NCI-H1092 (cell line): ENCODE results near the gene PPP1R3C.

Source experiments
- DNase-seq: peaks from one replicate; lab custom pipeline; 2025; lab: John Stamatoyannopoulos, UW

PPP1R3C gene

GRCh38 chr10:91632671-91633550, at the start of gene PPP1R3C:
Gene PPP1R3C (minus strand): TSS chr10:91633071. CDS start chr10:91632969, 102 bp downstream.
- peak; percentile 72 for DNase-seq

GRCh38 chr10:91681361-91682276, 48.7 kb upstream of the PPP1R3C start:
- no peak for DNase-seq

DNA sequence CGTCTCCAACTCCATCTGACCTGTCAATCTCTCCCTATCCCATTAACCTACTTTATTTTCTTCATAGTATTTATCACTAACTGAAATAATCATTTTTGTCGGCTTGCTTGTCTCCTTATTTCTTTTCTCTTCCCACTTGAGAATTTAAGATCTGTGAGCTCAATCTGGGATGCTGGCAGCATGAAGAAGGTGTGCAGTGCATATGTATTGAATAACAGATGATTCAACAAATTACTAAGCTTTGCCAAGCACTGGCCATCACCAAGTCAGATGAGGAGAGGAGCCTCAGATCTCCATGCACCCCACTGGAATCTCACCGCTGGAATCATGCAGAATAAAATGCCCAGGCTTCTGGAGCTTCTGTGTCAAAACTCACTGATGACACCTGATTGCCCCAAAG, 47.6 kb upstream of the PPP1R3C start:
- no peak for DNase-seq

DNA sequence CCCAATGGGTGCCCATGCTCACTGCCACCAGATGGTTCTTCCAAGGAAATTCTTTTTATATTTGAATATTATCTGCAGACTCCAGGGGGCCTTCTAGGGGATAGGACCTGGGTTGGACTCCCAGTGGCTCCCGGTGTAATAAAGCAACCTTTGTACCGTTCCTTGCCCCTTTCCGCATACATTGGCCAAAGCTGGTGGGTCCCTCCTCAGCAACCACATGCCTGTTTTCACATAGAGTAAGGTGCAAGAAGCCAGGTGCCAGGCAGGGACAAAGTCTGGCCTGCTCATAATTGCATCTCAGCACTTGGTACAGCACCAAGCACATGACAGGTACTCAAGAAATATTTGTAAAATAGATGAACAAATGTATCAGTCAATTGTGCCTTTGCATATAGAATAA, 46.4 kb upstream of the PPP1R3C start:
- no peak for DNase-seq

DNA sequence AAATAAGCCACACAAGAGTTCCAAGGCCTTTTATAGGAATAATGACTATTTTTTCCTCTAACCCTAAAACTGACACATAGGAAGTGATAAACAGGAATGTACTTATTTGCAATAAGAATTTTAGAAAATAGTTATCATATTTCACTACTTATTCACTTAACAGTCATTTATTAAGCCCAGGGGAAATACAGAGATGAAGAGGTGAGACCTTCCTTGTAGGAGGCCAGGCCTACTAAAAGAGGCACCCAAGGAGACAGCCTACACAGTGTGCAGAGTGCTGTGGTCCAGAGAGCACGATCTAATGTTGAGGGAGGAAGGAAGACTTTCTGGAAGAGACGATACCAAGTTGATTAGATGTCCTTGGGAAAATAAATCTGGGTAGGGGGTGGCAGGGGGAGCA, 45.0 kb upstream of the PPP1R3C start:
- no peak for DNase-seq

DNA sequence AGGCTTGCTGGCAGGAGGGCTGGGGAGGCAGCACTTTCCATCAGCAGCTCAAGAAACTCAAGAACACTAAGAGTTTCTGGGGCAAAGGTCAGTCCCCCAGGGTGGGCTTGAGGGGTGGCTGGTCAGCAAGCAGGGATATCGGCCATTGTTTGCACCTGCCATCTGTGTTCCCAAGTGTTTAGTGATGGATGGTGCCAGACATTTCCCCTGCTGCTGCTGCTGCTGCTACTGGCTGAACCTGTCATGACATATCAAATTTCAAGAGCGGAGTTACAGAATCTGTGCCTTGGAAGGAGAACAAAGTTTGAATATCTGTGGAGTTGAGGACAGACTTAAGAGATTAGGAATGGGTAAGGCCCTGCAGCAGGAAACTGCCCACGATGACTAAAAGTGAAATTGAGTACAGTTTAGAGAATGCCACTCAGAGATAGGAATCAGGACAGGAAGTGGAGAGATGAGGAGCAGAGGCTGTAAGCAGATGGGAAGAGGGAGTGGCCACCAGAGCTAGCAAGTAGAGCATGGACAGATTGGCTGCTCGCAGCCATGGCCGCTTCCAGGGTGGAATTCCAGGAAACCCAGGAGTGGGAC, 39.2 kb upstream of the PPP1R3C start:
- no peak for DNase-seq

DNA sequence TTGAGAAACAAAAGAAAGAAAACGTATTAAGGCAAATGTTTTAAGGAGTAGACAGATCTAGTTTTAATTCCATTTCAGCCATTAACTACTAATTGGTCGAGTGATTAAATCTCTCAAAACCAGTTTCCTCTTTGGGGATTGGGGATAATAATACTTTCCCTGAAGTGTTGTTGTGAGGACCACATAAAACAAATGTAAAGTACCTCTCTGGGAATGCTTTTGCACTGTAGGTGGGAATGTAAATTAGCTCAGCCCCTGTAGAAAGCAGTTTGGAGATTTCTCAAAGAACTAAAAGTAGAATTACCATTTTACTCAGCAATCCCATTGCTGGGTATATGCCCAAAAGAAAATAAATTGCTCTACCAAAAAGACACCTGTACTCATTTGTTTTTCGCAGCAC, 36.0 kb upstream of the PPP1R3C start:
- DNase-seq: no peak

DNA sequence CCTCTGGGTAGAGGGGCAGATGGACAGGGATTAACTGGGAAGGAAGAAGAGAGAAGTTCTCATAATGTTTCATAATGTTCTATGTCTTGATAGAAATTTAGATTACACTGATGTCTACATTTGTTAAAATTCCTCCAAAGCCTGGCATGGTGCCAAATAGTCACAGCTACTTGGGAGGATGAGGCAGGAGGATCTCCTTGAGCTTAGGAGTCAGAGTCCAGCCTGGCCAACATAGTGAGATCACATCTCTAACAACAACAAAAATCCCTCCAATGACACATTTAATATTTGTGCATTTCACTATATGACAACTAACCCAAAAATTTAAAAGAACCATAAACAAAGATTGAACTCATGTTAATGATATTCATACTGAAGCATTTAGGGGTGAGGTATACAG, 33.0 kb upstream of the PPP1R3C start:
- no peak for DNase-seq

DNA sequence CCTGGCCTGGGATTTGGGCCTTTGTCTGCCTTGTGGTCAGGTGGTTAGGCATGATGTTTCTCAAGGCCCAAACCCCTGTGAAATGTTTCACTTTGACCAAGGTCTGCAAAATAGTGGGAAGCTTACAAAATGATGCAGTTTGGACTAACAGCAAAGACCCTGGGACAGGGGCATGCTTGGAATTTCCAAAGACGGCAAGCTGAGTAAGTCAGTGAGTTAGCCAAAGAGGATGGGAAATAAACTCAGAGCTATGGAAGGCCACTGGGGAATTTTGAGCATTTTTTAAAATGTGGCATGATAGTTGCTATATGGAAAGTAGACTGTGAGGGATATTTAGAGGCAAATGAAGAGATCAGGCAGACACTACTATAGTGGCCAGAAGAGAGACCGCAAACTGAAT, 31.6 kb upstream of the PPP1R3C start:
- DNase-seq: no peak

GRCh38 chr10:91662993-91663392, 30.1 kb upstream of the PPP1R3C start:
- no peak for DNase-seq

GRCh38 chr10:91653219-91653870, 20.5 kb upstream of the PPP1R3C start:
- DNase-seq: no peak

DNA sequence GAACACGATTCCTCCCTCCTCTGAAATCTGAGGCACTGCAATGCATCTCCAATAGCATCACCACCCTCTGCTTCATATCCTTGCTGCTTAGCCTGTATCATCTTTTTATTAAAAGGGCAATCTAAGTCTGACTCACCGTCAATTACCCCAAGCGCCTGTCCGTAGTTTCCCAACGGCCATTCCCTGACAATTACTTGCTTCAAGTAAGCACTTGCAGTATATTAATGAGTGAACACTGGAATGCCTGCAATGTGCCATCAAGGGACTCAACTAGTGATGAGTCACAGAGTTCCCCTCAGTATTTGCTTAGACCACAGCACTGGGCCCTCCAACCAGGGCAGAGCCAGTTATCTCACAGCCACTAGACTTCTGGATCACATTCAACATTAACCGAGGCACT, 19.5 kb upstream of the PPP1R3C start:
- DNase-seq: no peak

DNA sequence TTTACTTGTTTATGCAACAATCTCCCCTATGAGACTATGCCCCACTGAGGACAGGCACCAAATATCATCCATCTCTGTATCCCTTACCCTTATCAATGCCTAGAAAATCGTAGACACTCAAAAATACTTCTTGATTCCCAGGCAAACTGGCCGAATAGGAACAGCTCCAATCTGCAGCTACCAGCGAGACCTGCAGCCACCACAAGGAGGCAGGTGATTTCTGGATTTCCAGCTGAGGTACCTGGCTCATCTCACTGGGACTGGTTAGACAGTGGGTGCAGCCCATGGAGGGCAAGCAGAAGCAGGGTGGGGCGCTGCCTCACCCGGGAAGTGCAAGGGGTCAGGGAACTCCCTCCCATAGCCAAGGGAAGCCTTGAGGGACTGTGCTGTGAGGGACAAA, 10.8 kb upstream of the PPP1R3C start:
- no peak for DNase-seq

GRCh38 chr10:91642831-91643692, 10.2 kb upstream of the PPP1R3C start:
- DNase-seq: no peak

DNA sequence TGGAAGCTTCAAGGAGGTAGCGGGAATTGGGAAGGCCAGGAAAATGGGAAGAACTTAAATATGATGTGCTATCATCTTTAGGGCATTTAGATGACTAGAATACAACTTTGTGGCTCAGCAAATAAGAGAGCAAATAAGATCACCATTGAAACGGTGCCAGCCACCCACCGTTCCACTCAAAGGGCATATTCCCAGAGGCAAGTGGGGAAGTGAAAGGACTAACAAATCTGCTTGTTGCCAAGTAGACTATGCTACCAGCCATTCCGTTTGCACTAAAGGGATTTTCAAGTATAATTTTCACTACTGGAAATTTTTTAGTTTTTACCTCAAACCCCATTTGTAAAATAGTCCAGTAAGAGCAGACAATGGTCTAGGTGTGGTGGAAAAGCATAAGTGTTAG, 4.0 kb upstream of the PPP1R3C start:
- DNase-seq: no peak

DNA sequence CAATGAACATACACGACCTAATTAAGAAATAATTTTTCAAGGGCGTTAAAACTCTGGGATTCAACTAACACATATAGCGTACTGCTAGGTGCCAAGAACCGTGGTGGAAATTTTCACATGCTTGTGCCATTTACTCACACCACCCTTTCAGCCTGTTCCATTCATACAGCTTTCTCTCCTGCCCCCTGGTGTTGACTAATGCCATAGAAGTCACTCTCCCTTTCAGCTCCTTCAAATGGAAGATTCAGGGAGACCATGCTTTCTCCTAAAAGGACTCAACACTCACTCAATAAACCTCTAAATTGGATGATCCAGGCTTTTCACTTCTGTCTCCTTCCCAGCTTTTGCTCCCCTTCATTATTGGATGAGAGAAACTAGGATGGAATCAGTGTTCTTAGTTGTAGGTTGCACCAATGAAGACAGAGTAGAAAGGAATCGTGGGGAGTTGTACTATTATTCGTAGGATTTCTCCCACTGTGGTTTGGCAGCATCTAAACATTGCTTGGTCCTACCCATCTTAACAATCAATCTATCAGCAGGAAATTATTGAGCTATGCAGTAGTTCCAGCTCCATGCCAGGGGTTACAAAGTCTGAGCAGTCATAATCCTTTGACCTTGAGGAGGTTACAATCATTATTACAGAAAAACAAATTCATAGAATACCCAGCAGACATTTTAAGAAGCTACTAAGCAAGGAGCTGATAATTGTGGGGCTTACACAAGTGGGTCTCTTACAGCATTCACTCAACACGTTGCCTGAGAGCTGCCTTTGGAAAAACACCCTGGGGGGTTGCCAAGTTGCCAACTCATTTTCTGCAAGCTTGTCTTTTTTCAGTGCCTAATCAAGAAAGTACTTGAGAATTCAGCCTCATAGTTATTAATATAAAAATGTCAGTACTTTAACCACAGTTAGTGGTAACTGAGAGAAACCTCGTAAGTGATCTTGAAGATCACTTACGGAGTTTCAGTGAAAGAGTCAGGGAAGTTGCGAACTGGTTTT, 2.8 kb upstream of the PPP1R3C start:
- peak; percentile 69 for DNase-seq

DNA sequence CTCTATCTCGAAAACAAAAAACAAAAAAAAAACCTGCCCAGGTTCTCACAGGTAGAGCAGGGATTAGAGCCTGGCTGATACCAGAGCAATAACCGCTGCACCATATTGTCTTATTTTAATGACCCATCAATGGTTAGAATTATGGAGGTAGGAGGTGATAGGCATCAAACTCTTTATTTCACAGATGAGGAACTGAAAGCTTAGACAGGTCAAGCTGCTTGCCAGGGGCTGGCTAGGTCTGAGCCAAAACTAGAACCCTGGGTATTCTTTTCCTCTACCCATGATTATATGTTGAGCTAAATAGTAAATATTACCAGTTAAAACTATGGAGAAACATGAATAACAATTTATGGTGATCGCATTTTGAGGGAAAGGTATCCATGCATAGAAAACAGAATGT, 2.0 kb upstream of the PPP1R3C start:
- no peak for DNase-seq

DNA sequence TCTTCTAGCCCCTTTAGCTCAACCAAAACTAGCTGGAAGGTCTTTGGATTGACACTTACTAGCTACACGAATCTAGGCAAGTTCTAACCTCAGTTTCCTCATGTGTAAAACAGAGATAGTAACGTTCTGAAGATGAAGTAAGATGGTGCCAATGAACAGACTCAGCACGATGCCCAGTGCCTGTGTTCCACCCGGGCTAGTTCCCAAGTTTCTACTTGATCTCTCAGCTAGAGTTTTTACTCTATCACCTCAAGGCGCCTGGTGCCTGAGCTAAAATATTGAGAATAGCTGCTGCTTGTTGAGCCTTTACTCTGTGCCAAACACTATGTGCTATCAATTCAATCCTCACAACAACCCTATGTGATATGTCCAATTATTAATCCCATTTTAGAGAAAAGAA, 1.4 kb upstream of the PPP1R3C start:
- DNase-seq: no peak

- no peak for DNase-seq
Measured at GRCh38 chr10:91630625-91631024, 2.2 kb downstream of the PPP1R3C start.
